GM12892 (cell line): ENCODE results near the gene CSF2.

Experiments
- POLR2A ChIP-seq: IDR thresholded peaks from 2 replicates; pipeline ENCODE4 v1.6.1; 2011; ENCODE audit warnings: low read depth, low read length, control low read depth
- POLR2AphosphoS5 ChIP-seq: IDR thresholded peaks from 2 replicates; pipeline ENCODE4 v1.6.1; 2011; ENCODE audit warnings: low read depth, low read length, control low read depth
- TAF1 ChIP-seq: IDR thresholded peaks from 2 replicates; pipeline ENCODE4 v1.6.1; 2011; ENCODE audit warnings: low read depth, mild to moderate bottlenecking, control low read depth, low read length, borderline replicate concordance

DNA sequence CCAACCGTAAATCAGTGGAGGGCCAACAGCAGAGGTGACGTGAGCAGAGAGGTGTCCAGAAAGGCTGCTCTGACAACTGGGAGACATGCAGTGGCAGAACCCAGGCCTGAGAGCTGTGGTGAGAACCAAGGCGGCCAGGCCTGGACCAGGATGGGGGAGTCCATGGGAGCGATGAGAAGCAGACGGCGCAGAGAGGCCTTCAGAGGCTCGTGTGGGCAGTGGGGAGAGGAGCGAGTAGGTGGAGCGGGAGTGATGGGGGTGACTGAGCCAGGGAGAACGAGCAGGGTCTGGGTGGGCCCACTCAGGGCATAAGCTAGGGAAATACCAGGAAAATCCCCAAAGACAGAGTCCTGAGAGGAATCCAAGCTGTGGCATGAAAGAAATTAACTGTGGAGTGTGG is 21.1 kb upstream of the CSF2 start:
- TF ChIP-seq POLR2A (no peak), TAF1 (no peak), POLR2AphosphoS5 (no peak)
